ENCODE measurements around the gene JAK2.

GRCh38 chr9:5112109-5112592 is 127.1 kb downstream of the JAK2 start:
- TF ChIP-seq CTCF (IDR thresholded peaks at IDR 0.05; ENCODE audit: extremely low read depth in 1 of 2, insufficient read depth in 1 of 2, low read depth in 1 of 2, low read length in 2 of 2) (no peak), POLR2A (IDR thresholded peaks at IDR 0.05; ENCODE audit: low read depth, low read length) (no peak), JUN (IDR thresholded peaks at IDR 0.05; ENCODE audit: borderline replicate concordance, insufficient read depth, insufficient read length, low read depth) (no peak), GATA2 (IDR thresholded peaks at IDR 0.05; ENCODE audit: insufficient read depth, insufficient read length, low read depth, low read length) (no peak)
